Common myeloid progenitor, CD34-positive (primary cell): Measurements from ENCODE around the gene KLHL41.

Experiments used
- CTCF ChIA-PET: fragments of 350-600 bp; sonication (Branson Sonifier 250); formaldehyde crosslinking; loops from one replicate; lab custom pipeline; 2021; ENCODE audit warnings: antibody characterized with exemption; lab: Charles Lee
- POLR2A ChIA-PET: fragments of 350-600 bp; sonication (Branson Sonifier 250); formaldehyde crosslinking; loops from one replicate; lab custom pipeline; 2021; ENCODE audit warnings: antibody characterized with exemption; lab: Charles Lee
- DNase-seq, 3 donors: peaks; one replicate each; pipeline versions ENCODE4 v3.0.0 to v3.0.0-alpha.2; 2013
- H3K27ac ChIP-seq, 2 experiments: 1 replicate in 1 of 2; 2 replicates in 1 of 2; pipeline ENCODE4 v1.7.0; 2013; ENCODE audit warnings: inconsistent platforms in 2 of 2, low read length in 2 of 2, mild to moderate bottlenecking in 2 of 2, low read depth in 1 of 2, moderate library complexity in 1 of 2; ENCODE audit not compliant: severe bottlenecking in 2 of 2, insufficient read depth in 1 of 2, poor library complexity in 1 of 2
- H3K27me3 ChIP-seq, 5 experiments: replicated peaks in 2 of 5; 1 replicate in 3 of 5; 2 replicates in 2 of 5; pipeline versions ENCODE4 v1.6.1 to v1.7.0; 2013; ENCODE audit warnings: low read length in 4 of 5, mild to moderate bottlenecking in 2 of 5, moderate library complexity in 2 of 5, inconsistent platforms in 1 of 5; ENCODE audit not compliant: insufficient read depth in 5 of 5, control insufficient read depth in 4 of 5
- H3K36me3 ChIP-seq, 4 experiments: 1 replicate in 2 of 4; 2 replicates in 2 of 4; pipeline versions ENCODE4 v1.6.1 to v1.7.0; 2013; ENCODE audit warnings: low read length in 3 of 4, control low read depth in 1 of 4, mild to moderate bottlenecking in 1 of 4; ENCODE audit not compliant: control insufficient read depth in 4 of 4, insufficient read depth in 4 of 4
- H3K4me1 ChIP-seq, 4 experiments: 1 replicate in 3 of 4; 2 replicates in 1 of 4; pipeline versions ENCODE4 v1.6.1 to v1.7.1; 2013; ENCODE audit warnings: low read length in 3 of 4, mild to moderate bottlenecking in 3 of 4, control low read depth in 1 of 4, inconsistent platforms in 1 of 4, moderate library complexity in 1 of 4; ENCODE audit not compliant: control insufficient read depth in 4 of 4, insufficient read depth in 4 of 4; ENCODE audit errors: control extremely low read depth in 1 of 4
- H3K4me3 ChIP-seq, 7 experiments: 1 replicate in 4 of 7; 2 replicates in 3 of 7; pipeline versions ENCODE4 v1.5.1 to v1.7.0; 2013; ENCODE audit warnings: mild to moderate bottlenecking in 7 of 7, low read length in 6 of 7, moderate library complexity in 6 of 7, inconsistent platforms in 2 of 7, low read depth in 2 of 7, control low read depth in 1 of 7; ENCODE audit not compliant: insufficient read depth in 4 of 7, control insufficient read depth in 1 of 7; ENCODE audit errors: extremely low read depth in 1 of 7
- H3K9me3 ChIP-seq, 5 experiments: 1 replicate in 4 of 5; 2 replicates in 1 of 5; pipeline versions ENCODE4 v1.6.1 to v1.7.1; 2013; ENCODE audit warnings: low read length in 4 of 5, mild to moderate bottlenecking in 2 of 5, inconsistent platforms in 1 of 5, low read depth in 1 of 5, moderate library complexity in 1 of 5; ENCODE audit not compliant: control insufficient read depth in 4 of 5, insufficient read depth in 2 of 5; ENCODE audit errors: control extremely low read depth in 1 of 5
- WGBS: methylation state at CpG from one replicate; pipeline ENCODE4 v1.1.5; 2013; ENCODE audit not compliant: insufficient coverage; 5-methylcytosine and 5-hydroxymethylcytosine counted together

Gene KLHL41

DNA sequence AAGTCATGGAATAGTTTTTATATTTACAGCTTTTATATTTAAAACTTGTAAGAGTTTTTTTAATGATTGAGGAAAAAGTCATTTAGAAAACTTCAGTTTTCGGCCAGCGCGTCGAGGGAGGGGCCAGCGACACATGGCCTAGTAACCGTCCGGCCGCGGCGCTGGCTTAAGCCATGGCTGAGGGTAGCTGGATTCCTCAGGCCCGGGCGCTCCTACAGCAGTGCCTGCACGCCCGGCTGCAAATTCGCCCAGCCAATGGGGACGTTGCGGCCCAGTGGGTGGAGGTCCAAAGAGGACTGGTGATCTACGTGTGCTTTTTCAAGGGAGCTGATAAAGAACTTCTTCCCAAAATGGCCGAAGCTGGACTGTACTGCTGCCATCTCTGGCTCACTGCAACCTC lies 4.9 kb upstream of the KLHL41 start:
- Histone ChIP-seq H3K36me3 (peaks cover 3 to 17% (median 5%) of the 10 kb centered on the region in 4 experiments), H3K9me3 (no peaks in the 10 kb centered on the region), H3K4me3 (no peak overlapping the region), H3K4me1 (no peaks in the 10 kb centered on the region), H3K27ac (no peak overlapping the region), H3K27me3 (no peaks in the 10 kb centered on the region)
- 100% methylated on average over 14 of the region's 19 CpGs for WGBS
- POLR2A ChIA-PET, result no interaction called here
- DNase-seq, result no peak
- CTCF ChIA-PET, result no interaction called here

DNA sequence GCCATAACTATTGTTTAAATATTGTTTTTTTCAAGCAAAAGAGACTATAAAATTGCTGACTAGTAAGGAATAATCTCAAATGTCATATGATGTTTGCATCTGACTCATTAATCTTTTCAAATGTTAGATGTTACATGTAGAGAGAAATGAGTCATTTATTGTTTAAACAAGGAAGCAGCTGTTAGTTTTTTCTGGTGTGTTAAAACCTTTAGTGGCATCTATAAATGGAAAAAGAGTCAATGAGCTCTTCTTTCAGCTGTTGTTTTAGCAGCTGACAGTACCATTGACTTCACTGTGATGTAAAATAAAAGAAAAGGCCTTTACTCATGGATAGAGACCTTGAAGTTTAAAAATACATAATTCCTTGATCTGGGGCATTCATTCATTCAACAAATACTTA lies 1.8 kb upstream of the KLHL41 start:
- CTCF ChIA-PET, result interaction anchor here (0.9 to 1.2 kb wide), 2 partner anchors 21 to 283 kb away, joined by 3 read pairs; no protein-coding TSS in a partner anchor
- no peak overlapping the region for H3K4me3 ChIP-seq
- no peaks in the 10 kb centered on the region for H3K4me1 ChIP-seq
- no peak overlapping the region for H3K27ac ChIP-seq
- peak in 2 of 3 donors; percentile 46 to 67 for DNase-seq
- H3K9me3 ChIP-seq, result no peaks in the 10 kb centered on the region
- H3K27me3 ChIP-seq, result no peaks in the 10 kb centered on the region
- POLR2A ChIA-PET, result interaction anchor here (0.7 kb wide), 1 partner anchor 43 kb away, joined by 3 read pairs; no protein-coding TSS in a partner anchor
- H3K36me3 ChIP-seq, result peaks cover 0 to 10% (median 0%) of the 10 kb centered on the region in 4 experiments

DNA sequence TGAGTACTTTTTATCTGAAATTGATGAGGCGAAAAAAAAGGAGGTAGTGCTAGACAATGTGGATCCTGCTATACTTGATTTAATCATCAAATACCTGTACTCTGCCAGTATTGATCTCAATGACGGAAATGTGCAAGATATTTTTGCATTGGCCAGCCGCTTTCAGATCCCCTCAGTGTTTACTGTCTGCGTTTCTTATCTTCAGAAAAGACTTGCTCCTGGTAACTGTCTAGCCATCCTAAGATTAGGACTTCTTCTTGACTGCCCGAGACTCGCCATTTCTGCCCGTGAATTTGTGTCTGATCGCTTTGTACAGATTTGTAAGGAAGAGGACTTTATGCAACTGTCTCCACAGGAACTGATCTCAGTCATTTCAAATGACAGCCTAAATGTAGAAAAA lies 453 bp downstream of the KLHL41 start:
- DNase-seq, result no peak
- Histone ChIP-seq H3K27ac (no peak overlapping the region), H3K36me3 (no peaks in the 10 kb centered on the region), H3K4me1 (no peaks in the 10 kb centered on the region), H3K4me3 (no peak overlapping the region), H3K9me3 (no peaks in the 10 kb centered on the region), H3K27me3 (no peaks in the 10 kb centered on the region)
- WGBS, result 98% methylated on average over 7 of the region's 8 CpGs
- ChIA-PET POLR2A (no interaction called here), CTCF (no interaction called here)

- 100% methylated on average over 2 of the region's 4 CpGs for WGBS
- H3K4me3 ChIP-seq, result no peak overlapping the region
- CTCF ChIA-PET, result no interaction called here
These were observed 994 bp downstream of the KLHL41 start for GRCh38 chr2:169510496-169510895.

GRCh38 chr2:169511818-169512217 lies 2.3 kb downstream of the KLHL41 start:
- CTCF ChIA-PET, result no interaction called here
- Histone ChIP-seq H3K4me1 (no peaks in the 10 kb centered on the region), H3K27ac (no peak overlapping the region), H3K36me3 (no peaks in the 10 kb centered on the region), H3K27me3 (no peaks in the 10 kb centered on the region), H3K4me3 (no peak overlapping the region), H3K9me3 (no peaks in the 10 kb centered on the region)
- POLR2A ChIA-PET, result no interaction called here
- WGBS, result no CpG with 5 or more reads among the region's 1 CpG
- DNase-seq, result no peak

More at GRCh38 chr2:169510496-169510895, 994 bp downstream of the KLHL41 start:
- Histone ChIP-seq H3K4me1 (no peaks in the 10 kb centered on the region), H3K27ac (no peak overlapping the region), H3K36me3 (no peaks in the 10 kb centered on the region), H3K27me3 (no peaks in the 10 kb centered on the region), H3K9me3 (no peaks in the 10 kb centered on the region)
- POLR2A ChIA-PET, result no interaction called here
- no peak for DNase-seq

GRCh38 chr2:169512525-169512924 lies 3.0 kb downstream of the KLHL41 start:
- POLR2A ChIA-PET, result no interaction called here

GRCh38 chr2:169513094-169513493 lies 3.6 kb downstream of the KLHL41 start:
- H3K36me3 ChIP-seq, result no peaks in the 10 kb centered on the region
- CTCF ChIA-PET, result no interaction called here
- no peak for DNase-seq

More at GRCh38 chr2:169512525-169512924, 3.0 kb downstream of the KLHL41 start:
- no peak for DNase-seq
- H3K9me3 ChIP-seq, result no peaks in the 10 kb centered on the region
- H3K27ac ChIP-seq, result no peak overlapping the region
- H3K4me1 ChIP-seq, result no peaks in the 10 kb centered on the region
- no peak overlapping the region for H3K4me3 ChIP-seq
- no peaks in the 10 kb centered on the region for H3K36me3 ChIP-seq
- 90% methylated on average over 2 of the region's 2 CpGs for whole genome bisulfite sequencing
- no peaks in the 10 kb centered on the region for H3K27me3 ChIP-seq
- CTCF ChIA-PET, result no interaction called here

More at GRCh38 chr2:169513094-169513493, 3.6 kb downstream of the KLHL41 start:
- no peak overlapping the region for H3K27ac ChIP-seq
- WGBS, result no CpG with 5 or more reads among the region's 1 CpG
- no peaks in the 10 kb centered on the region for H3K9me3 ChIP-seq
- H3K4me3 ChIP-seq, result no peak overlapping the region
- no peaks in the 10 kb centered on the region for H3K27me3 ChIP-seq
- H3K4me1 ChIP-seq, result no peaks in the 10 kb centered on the region
- POLR2A ChIA-PET, result no interaction called here
